HEK293T (cell line): ENCODE results near the gene HIPK1.

ENCODE experiments used
- ARNT ChIP-seq: fragments of 450-650 bp; IDR thresholded peaks from 2 replicates; pipeline ENCODE4 v1.6.1; 2017; ENCODE audit warnings: mild to moderate bottlenecking
- BHLHE40 ChIP-seq: fragments of 450-650 bp; IDR thresholded peaks from 2 replicates; pipeline ENCODE4 v1.6.1; 2016; ENCODE audit warnings: mild to moderate bottlenecking, moderate library complexity, borderline replicate concordance
- FOXK2 ChIP-seq: fragments of 450-650 bp; IDR thresholded peaks from 2 replicates; pipeline ENCODE4 v1.6.1; 2016; ENCODE audit warnings: mild to moderate bottlenecking
- FOXM1 ChIP-seq: fragments of 450-650 bp; IDR thresholded peaks from 2 replicates; pipeline ENCODE4 v1.6.1; 2017; ENCODE audit warnings: mild to moderate bottlenecking, borderline replicate concordance
- HDGF ChIP-seq: fragments of 450-650 bp; IDR thresholded peaks from 2 replicates; pipeline ENCODE4 v1.6.1; 2017; ENCODE audit warnings: antibody characterized with exemption, borderline replicate concordance
- L3MBTL2 ChIP-seq: fragments of 450-650 bp; conservative IDR thresholded peaks from 2 replicates; pipeline ENCODE4 v1.6.1; 2016; ENCODE audit warnings: mild to moderate bottlenecking
- NFRKB ChIP-seq: fragments of 450-650 bp; IDR thresholded peaks from 2 replicates; pipeline ENCODE4 v1.6.1; 2016; ENCODE audit warnings: mild to moderate bottlenecking, moderate library complexity
- SUZ12 ChIP-seq: fragments of 450-650 bp; IDR thresholded peaks from 2 replicates; pipeline ENCODE4 v1.6.1; 2016; ENCODE audit warnings: mild to moderate bottlenecking
- TARDBP ChIP-seq: fragments of 450-650 bp; IDR thresholded peaks from 2 replicates; pipeline ENCODE4 v1.6.1; 2016

- TF ChIP-seq NFRKB (no peak), ARNT (no peak), SUZ12 (no peak), BHLHE40 (no peak), FOXM1 (no peak), HDGF (no peak), TARDBP (no peak), FOXK2 (no peak), L3MBTL2 (no peak)
Measured at GRCh38 chr1:113946112-113946511, 17.0 kb downstream of the HIPK1 start.
